ENCODE data around the gene VEGFD.

The VEGFD gene

DNA sequence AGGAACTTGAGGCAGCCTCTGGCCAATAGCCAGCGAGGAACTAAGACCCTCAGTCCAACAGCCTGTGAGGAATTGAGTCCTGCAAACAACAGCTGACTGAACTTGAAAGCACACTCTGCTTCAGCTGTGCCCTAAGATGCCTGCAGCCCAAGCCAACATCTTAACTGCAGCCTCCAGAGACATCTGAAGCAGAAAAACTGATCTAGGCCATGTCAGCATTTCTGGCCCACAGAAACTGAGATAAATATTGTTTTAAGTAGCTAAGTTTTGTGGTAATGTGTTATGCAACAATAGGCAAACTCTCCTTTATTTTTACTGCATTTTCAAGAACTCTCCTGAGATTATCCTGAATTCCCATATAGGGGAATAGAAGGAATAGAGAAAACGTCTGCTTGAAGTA, 24.5 kb downstream of the VEGFD start:
- in situ Hi-C loops (cut with MboI; ENCODE audit: low sequenced_read_pairs), result no loop called here

DNA sequence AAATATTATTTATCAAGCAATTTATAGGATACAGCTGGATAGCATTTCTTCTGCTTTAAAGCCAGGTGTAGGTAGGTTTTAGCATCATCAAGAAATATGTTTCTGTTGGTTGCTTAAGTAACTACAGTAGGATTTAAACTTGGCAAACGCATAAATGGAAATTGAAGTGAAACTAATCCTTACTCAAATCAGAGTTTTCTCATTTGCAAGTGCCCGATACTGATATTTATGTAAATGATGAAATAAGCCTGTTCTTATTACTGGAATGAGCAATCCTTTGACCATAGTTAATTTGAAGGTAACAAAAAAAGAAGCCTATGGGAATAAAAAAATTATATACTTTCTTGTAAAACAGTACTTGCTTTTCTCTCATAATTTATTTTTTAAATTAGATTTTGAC, 25.7 kb downstream of the VEGFD start:
- in situ Hi-C loops (cut with MboI; ENCODE audit: low sequenced_read_pairs), result no loop called here

DNA sequence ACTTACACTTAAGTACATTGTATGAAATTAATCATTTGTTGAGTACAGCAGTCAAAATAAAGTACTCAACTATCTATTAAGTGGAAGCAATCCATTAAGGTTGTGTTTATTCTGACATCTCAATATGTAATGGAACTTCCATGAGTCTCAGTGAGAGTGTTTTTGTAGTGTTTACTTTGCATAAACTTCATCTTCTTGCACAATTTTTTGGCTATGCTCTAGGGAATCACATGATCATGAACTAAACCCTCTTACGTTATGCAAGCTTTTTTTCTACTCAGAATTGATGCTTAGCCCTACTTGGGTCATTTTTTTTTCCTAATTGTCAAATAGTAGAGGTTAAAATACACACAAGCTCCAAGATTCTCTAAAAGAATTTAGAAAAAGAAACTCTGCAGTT, 27.8 kb downstream of the VEGFD start:
- in situ Hi-C loops (cut with MboI; ENCODE audit: low sequenced_read_pairs), result no loop called here

DNA sequence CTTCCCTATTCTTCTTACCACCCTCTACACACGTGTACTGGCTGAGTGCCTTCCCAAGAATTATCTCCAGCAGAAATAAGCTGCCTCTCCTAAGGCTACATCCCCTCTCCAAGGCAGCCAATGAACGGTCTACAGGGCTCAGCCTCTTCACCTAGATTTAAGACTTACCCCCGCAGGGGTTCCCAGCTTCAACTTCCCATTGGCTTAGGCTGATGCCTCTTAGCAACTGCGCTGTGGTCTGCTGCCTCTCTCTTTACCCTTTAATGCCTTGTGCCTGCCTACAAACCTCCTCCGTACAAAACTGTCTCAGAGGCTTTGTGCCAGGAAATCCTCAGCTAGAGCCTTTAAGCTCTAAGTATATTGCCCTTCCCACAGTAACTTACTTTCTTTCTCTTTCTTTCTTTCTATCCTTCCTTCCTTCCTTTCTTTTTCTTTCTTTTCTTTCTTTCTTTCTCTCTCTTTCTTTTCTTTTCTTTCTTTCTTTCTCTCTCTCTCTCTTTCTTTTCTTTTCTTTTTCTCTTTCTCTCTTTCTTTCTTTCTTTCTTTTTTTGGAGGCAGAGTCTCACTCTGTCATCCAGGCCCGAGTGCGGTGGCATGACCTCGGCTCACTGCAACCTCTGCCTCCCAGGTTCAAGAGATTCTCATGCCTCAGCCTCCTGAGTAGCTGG, 33.8 kb downstream of the VEGFD start:
- in situ Hi-C loops (cut with MboI; ENCODE audit: low sequenced_read_pairs), result no loop called here

DNA sequence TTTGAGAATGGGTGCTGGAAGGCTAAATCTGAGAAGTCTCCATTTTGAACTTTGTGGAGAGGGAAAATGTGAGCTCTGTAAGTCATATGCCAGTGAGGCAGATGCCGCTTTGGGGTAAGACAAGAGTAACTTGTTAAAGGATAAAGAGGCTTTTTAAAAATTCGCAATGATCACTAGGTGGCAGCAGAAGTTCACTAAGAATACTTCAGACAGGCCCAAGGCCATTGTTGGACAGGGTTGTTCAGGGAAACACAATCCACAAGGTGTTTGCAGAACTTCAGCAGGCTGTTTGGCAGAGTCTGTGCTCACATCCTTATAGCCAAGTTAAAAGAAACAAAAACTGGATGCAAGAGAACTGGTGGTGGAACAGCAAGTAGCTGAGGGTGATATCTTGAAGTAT, 35.2 kb downstream of the VEGFD start:
- in situ Hi-C loops (cut with MboI; ENCODE audit: low sequenced_read_pairs), result no loop called here

DNA sequence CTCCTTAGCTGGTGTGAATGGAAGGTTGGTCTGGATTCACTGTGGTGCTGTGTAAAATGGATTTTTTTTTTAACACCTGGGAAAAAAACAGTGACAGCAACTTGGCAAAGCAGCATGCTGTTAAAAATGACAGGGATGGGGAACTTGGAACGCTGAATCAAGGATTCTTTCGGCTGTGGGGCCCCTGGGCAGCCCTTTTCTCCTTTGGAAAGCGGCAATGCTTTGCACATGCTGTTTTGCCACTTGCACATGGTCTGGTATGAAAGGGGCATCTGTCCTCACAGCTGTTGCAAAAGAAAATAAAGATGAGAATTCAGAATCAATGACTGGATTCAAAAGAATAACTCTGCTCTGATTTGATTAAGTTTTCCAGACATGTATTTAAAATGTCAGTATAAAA, 38.2 kb downstream of the VEGFD start:
- in situ Hi-C loops (cut with MboI; ENCODE audit: low sequenced_read_pairs), result no loop called here

DNA sequence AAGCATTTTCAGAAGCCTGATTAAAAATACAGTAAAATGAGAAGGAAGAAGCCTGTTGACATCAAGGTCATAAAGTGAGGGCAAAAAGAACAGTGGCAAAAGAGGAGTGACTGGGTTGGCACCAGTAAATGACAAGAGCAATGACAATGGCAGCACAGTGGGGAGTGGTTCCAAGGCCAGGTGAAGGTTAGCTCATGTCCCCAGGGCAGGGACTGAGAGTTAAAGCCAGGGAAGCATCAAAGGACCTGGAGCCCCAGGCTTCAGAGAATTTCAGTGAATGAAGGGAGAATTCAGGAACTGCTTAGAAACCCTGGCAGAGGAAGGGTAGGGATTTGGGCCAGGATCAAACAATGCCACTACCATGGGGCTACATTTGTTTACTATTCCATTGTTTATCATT, 40.1 kb downstream of the VEGFD start:
- in situ Hi-C loops (cut with MboI; ENCODE audit: low sequenced_read_pairs), result no loop called here

DNA sequence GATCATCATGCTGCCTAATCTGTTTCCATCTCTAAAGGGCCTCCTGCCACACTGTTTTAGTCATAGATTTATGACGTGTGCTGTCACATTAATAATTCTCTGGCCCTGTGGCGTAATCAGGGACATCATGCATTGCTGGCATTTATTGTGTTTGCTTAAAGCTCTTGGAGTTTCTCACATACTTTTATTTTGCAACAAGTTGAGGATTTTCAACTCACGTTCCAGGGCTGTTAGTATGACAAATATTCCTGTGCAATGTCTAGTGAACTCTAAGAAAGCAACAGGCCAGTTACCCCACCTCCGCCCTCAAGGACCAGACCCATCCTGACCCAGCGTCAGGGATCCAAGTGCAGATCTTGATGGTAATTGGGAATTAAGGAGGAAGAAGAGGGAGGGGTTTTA, 41.1 kb downstream of the VEGFD start:
- in situ Hi-C loops (cut with MboI; ENCODE audit: low sequenced_read_pairs), result no loop called here

DNA sequence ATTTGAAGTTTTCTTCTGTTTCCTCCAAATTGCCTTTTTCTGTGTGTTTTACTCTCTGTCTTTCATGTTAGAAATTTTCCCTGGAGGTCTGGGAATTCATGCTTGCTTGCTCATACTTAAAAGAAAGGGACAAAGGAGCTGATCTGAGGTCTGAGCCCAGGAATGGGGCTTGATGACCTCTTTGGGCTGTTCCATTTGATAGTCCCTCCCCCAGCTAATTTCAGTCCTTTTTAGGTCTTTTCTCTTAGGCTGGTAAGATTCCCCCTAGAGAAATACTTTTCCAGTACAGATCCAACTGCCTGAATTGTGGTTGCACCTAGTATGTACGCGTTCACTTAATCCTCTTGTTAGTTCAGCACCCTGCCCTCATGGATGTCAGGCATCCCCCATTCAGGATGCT, 43.3 kb downstream of the VEGFD start:
- in situ Hi-C loops (cut with MboI; ENCODE audit: low sequenced_read_pairs), result no loop called here

DNA sequence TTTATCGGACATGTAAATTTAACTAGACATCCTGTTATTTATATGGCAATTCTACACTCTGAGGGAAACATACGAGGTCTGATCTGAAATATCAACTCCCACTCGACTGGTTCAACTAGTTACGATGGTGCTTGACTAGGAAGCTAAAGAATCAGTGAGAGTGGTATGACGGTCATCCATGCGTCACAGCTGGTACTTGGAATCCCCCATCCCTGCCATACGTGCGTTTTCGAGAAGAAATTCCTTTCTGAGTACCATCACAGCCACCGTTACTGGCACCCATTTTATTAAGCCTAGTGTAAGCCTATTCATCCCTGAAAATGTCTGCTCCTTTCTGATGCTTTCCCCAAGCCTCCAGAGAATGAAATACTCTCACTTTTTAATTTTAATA, 48.2 kb downstream of the VEGFD start:
- in situ Hi-C loops (cut with MboI; ENCODE audit: low sequenced_read_pairs), result no loop called here

DNA sequence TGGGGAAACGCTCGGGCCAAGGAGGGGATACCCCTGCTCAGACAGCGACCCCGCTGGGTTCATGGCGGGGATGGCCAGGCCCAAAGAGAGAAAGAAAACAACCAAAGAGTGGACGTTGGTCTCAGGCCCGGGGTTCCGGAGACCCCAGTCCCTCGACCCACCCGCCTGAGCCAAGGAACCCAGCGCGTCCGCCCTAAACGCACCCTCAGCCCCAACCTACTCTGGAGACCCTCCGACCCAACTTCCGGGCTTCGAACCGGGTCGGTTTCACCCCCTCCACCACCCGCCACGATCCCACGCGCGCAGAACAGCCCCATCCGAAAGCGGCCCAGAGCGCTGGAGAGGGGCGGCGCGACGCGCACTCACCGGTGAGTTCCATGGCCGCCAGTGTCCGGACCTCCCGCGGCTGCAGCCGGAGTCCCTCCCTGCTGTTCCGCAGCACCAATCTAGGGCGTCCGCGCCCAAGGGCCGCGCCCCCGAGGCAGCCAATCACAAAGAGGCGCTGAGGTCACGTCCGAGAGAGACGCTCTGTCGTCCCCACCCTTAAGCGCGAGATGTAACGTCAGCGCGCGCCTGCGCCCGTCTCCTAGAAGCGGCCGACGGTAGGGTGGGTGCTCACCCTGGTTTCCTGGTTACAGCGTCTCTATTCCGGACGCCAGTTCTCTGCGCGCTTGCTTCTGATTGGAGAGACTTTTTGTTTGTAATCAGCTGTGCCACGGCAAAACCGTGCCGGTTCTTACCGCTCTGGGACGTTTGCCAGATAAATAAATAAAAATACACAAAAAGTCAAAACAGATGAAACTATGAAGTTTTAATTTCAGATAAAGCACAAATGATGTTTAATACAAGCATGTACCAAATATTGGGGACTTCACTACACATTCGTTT, 48.8 kb downstream of the VEGFD start, which contains the start of gene PIGA:
Gene PIGA, minus strand, starts transcription at position 389 of the 888 bp plus-strand sequence. CDS start 3,593 bp downstream, outside the sequence.
- in situ Hi-C loops (cut with MboI; ENCODE audit: low sequenced_read_pairs), result no loop called here

DNA sequence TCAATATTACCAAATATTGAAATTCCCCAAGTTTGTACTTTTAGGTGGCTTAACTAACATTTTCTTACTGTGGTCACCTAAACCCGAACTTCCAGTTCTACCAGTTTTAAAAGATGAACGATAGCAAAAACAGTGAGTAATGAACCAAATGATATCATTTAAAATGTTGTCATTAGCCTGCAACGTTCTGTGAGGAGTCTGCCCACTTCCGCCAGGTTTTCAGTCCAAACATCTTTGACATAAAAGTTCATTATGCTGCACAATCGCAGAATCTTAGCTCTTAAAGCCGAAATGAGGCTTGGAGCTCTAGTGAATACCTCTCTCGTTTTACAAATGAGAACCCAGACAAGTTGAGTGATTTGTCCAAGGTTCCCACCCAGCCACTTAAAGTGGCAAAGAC, 49.7 kb downstream of the VEGFD start:
- in situ Hi-C loops (cut with MboI; ENCODE audit: low sequenced_read_pairs), result no loop called here

DNA sequence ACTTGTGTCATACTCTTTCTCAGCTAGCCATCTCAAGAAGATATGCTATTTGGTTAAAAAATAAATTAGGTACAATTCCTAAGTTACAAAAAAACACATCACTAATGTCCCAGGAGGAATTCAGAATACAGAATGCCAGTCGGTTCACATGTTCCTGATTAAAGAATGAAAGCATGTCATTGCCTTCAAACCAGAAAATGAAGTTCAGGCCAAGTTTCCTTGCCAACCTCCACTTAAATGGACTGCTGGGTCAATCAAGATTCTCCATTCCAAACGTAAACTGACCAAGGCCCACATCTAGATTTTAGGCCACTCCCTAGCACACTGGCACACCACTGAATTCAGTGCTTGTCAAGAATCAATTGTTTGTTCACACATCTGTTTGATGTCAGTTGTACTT, 55.4 kb downstream of the VEGFD start:
- in situ Hi-C loops (cut with MboI; ENCODE audit: low sequenced_read_pairs), result no loop called here

DNA sequence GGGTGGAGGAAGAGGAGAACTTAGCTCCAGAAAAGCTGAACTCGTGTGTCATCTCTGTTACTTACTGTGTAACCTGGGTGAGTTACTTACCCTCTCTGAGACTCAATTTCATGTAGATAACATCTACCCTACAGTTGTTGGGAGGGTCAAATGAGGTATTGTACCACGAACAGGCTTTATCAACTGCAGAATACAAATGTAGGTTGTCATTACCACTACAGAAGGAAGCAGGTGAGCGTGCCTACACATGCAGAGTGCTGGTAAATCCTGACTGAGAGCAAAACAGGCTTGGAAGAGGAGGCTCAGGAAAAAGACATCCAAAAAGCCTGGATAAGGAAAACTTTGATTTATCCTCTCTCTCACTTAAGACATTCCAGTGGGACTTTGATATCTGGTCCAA, 56.1 kb downstream of the VEGFD start:
- in situ Hi-C loops (cut with MboI; ENCODE audit: low sequenced_read_pairs), result no loop called here

DNA sequence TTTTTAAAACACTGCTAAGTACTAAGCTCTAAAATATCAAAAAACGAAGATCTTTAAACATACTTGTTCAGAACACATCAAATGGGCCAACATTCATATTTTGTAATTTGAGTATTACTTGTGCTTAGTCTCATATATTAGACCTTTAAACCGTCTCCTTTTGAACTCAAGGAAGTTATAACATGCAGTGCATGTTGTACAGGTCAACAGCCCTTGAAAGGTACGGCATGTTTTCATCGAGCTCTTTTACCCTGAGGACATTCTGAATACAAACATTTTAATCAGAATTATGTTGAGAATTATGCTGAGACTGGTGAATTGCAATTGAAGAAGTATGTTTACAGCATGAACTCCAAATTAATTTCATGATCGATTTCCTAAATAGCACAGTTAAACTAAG, 61.7 kb downstream of the VEGFD start:
- in situ Hi-C loops (cut with MboI; ENCODE audit: low sequenced_read_pairs), result no loop called here

DNA sequence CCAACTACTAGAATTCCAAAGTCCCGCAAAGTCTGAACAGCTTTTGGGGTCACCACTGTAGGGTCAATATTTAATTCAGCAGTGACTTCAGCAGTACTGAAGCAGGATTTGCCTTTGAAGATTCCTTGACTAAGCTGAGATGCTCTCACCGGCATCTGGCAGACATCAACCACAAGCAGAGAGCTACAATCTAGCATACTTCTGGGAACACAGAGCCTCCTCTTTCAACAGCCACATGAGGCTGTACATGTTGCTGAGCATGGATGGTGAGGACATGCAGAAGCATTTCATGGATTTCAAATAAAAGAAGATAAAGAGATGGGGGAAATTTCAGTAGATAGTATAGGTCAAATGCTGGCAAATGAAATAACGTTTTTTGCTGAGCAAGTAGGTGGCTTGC, 62.1 kb downstream of the VEGFD start:
- in situ Hi-C loops (cut with MboI; ENCODE audit: low sequenced_read_pairs), result no loop called here

DNA sequence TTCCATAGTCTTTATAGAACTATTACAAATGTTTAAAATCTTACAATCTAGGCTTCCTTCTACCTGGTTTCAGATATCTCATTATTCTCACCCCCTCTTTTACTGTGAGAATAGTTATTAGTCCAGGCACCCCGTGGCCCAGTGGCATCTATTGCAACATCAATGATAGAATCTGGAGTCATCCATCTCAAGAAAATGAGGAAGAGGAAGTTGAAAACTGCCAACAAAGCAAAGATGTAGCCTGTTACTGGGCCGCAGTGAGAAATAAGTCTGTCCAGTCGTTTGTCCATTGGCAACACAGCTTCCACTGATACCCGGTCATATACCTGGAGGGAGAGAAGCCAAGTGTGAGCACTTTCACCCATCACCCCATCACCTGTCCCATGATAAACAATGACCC, 62.8 kb downstream of the VEGFD start:
- in situ Hi-C loops (cut with MboI; ENCODE audit: low sequenced_read_pairs), result no loop called here

DNA sequence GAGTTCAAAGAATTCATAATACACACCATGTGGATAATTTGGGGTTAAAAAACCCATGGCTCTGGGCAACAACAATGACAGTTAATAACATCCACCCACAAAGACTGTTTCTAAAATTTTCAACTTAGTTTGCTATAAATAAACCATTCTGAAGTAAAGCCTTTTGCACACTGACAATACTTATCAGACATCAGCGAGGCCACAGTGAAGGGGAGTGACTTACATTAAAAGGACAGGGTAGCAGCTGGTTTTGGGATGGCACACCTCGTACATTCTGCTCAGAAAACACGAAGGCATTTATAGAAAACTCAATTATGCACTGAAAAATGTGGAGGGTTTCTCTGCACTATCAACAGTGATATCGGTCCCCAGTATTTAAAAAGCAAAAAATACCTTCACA, 63.9 kb downstream of the VEGFD start:
- in situ Hi-C loops (cut with MboI; ENCODE audit: low sequenced_read_pairs), result no loop called here

DNA sequence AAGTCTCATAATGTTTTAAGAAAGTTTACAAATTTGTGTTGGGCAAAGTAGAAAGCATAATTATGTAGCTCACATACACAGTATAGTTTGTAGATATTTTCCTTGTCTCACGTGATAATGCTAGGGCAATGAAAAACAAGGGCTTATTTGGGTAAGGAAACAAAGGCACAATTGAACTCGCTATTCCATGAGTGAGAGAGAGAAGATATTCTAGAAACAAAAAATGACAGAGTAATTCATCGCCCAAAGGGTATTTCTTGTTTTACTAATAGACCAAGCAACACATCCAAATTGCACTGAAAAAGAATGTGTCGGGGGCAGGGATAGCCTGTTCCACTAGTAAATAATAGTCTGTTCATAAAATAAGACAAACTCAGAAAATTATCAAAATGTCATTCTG, 65.1 kb downstream of the VEGFD start:
- in situ Hi-C loops (cut with MboI; ENCODE audit: low sequenced_read_pairs), result no loop called here

DNA sequence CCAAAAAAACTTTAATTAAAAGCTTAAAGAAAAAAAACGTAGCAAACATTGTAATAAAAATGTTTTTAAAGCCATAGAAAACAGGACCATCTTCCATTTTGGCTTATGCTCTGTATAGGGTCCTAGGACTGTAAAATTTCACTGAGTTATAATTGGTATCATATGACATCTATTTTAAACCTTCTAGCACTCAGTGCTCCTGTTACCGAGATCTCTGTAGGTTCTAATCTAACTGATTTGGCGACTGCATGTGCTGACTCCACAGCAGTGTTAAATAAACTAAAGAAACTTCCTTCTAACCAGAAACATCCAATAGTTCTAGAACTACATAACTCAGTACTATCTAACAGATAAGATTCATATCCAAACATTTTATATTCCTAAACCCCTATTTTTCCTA, 68.7 kb downstream of the VEGFD start, which contains the start of gene ASB11:
Gene ASB11, minus strand, starts transcription at position 132 of the 400 bp plus-strand sequence. Its CDS starts 35 bp downstream, at position 97.
- in situ Hi-C loops (cut with MboI; ENCODE audit: low sequenced_read_pairs), result no loop called here

DNA sequence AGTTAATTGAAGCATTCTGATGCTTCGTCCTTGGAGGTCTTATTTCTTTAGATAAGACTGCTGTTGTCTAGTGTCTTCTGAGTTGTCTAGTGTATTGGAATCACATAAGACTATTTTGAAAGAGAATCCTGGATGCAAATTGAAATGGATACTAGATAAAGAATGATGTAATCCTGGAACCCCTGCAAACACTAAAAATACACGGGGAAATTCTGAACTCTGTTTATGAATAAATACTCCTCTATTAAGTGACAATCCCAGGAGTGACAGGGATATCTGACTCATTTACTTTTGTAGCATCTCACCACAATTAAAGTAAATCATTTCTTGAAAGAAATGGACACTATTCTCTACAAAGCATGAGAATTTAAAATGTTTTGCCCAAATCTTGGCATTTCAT, 69.7 kb downstream of the VEGFD start:
- in situ Hi-C loops (cut with MboI; ENCODE audit: low sequenced_read_pairs), result no loop called here

DNA sequence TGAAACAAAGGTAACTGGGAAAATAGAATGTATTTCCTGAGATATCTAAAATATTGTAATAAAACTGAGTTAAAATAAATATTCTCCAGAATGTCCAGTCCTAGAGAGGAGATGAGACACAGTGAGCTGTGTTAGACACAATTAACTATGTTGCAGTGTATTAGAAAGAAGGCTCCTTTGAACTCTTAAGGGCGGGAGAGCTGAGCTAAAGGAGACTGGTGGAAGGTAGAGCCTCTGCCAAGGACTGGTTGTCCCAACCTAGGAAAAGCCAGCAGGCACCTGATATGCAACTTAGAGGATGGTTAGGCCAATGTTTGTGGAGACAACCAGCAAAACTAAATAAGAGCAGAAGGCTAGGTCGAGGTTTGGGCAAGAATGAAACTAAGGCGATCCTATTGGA, 73.1 kb downstream of the VEGFD start:
- in situ Hi-C loops (cut with MboI; ENCODE audit: low sequenced_read_pairs), result no loop called here

All from HL-60/S4 treated with phorbol 12-myristate 13-acetate at 8.2 ng/mL for 4 days and 3 days (cell line).